HG03159 (cell line): Measurements from ENCODE around the gene FGF18.
"Not testable (repeated sequence)": the region's sequence is repeated elsewhere in the genome, so short reads cannot be mapped to it uniquely, and the experiment has no call there.

Experiments used
- ATAC-seq: cut with Tn5 transposase; IDR thresholded peaks from one replicate; pipeline ENCODE4 v1.9.1; 2021; ENCODE audit warnings: mild to moderate bottlenecking, moderate library complexity; ENCODE audit not compliant: unreplicated experiment

The FGF18 gene

GRCh38 chr5:171398660-171399059 lies 20.8 kb upstream of the FGF18 start:
- not testable (repeated sequence) for ATAC-seq

- ATAC-seq = no peak
Observed at GRCh38 chr5:171400169-171400568, 19.3 kb upstream of the FGF18 start.

- ATAC-seq = no peak
Observed at GRCh38 chr5:171401167-171401947, 18.1 kb upstream of the FGF18 start.

- ATAC-seq = not testable (repeated sequence)
Observed at GRCh38 chr5:171402751-171403150, 16.7 kb upstream of the FGF18 start.

- no peak for ATAC-seq
Observed at GRCh38 chr5:171405615-171406014, 13.8 kb upstream of the FGF18 start.

GRCh38 chr5:171407234-171407633 lies 12.2 kb upstream of the FGF18 start:
- no peak for ATAC-seq

GRCh38 chr5:171409164-171410136 lies 10.0 kb upstream of the FGF18 start:
- no peak for ATAC-seq

GRCh38 chr5:171410181-171410580 lies 9.3 kb upstream of the FGF18 start:
- ATAC-seq = no peak

- ATAC-seq = no peak
Observed at GRCh38 chr5:171412186-171412585, 7.3 kb upstream of the FGF18 start.

GRCh38 chr5:171413153-171413910 lies 6.1 kb upstream of the FGF18 start:
- no peak for ATAC-seq

- ATAC-seq = not testable (repeated sequence)
Observed at GRCh38 chr5:171413993-171414392, 5.5 kb upstream of the FGF18 start.

GRCh38 chr5:171415115-171415730 lies 4.2 kb upstream of the FGF18 start:
- no peak for ATAC-seq

GRCh38 chr5:171416160-171417049 lies 3.0 kb upstream of the FGF18 start:
- no peak for ATAC-seq

GRCh38 chr5:171418316-171418981 lies 998 bp upstream of the FGF18 start:
- ATAC-seq = peak; percentile 57

GRCh38 chr5:171419688-171420430 lies 412 bp downstream of the FGF18 start:
- peak; percentile 34 for ATAC-seq

- no peak for ATAC-seq
Observed at GRCh38 chr5:171420431-171421241, 1.2 kb downstream of the FGF18 start.
